Peyer's patch (tissue), 4 donors: Measurements from ENCODE around the gene IGF2R. TPM values are rescaled to one million over a fixed set of nuclear protein-coding genes. Genes with fewer than 3 reads are reported as not detected.
"Not testable (repeated sequence)": the region's sequence is repeated elsewhere in the genome, so short reads cannot be mapped to it uniquely, and the experiment has no call there.

ENCODE experiments used
- DNase-seq, 3 donors: peaks; one replicate each; pipeline ENCODE4 v3.0.0-alpha.2; 2017 to 2019
- H3K27ac ChIP-seq, 4 donors: fragments of 200-600 bp; sonication (generic); one replicate each; pipeline ENCODE4 v1.5.1; 2016 to 2019
- H3K27me3 ChIP-seq, 2 donors: fragments of 200-600 bp; sonication (generic); one replicate each; pipeline ENCODE4 v1.5.1; 2019
- H3K36me3 ChIP-seq, 3 donors: fragments of 200-600 bp; sonication (generic); one replicate each; pipeline ENCODE4 v1.5.1; 2016 to 2019
- H3K4me1 ChIP-seq, 4 donors: fragments of 200-600 bp; sonication (generic); one replicate each; pipeline ENCODE4 v1.5.1; 2016 to 2019
- H3K4me3 ChIP-seq, 4 donors: fragments of 200-600 bp; sonication (generic); 1 replicate in 3 of 4; 2 replicates in 1 of 4; pipeline ENCODE4 v1.5.1; 2016 to 2019; ENCODE audit warnings: mild to moderate bottlenecking in 1 of 4
- H3K9me3 ChIP-seq, 4 donors: fragments of 200-600 bp; sonication (generic); one replicate each; pipeline ENCODE4 v1.5.1; 2016 to 2019; ENCODE audit warnings: mild to moderate bottlenecking in 1 of 4
- CTCF ChIP-seq, 6 experiments: fragments of 450-650 bp in 4 of 6; fragments of 200-600 bp in 2 of 6; sonication (generic) in 1 of 6; IDR thresholded peaks; one replicate each; pipeline ENCODE4 v1.5.1; 2017 to 2019; ENCODE audit warnings: antibody characterized with exemption in 6 of 6, mild to moderate bottlenecking in 3 of 6, moderate library complexity in 1 of 6
- POLR2A ChIP-seq, 2 donors: fragments of 450-650 bp; IDR thresholded peaks; one replicate each; pipeline ENCODE4 v1.5.1; 2017; ENCODE audit warnings: antibody characterized with exemption in 2 of 2, mild to moderate bottlenecking in 2 of 2, moderate library complexity in 2 of 2
- total RNA-seq, 4 donors: library from RNA; depleted of rRNA; stranded (reverse); fragments of >200 nt; gene quantifications; one replicate each; pipeline ENCODE4 v1.1.0, GENCODE V29; 2016

Gene IGF2R
- total RNA-seq, 4 donors from 2014 or later: 48.7 to 86.5 (median 82.3) TPM

GRCh38 chr6:160121981-160122380 is 153.1 kb downstream of the IGF2R start:
- no peak overlapping the region for H3K27ac ChIP-seq
- no peaks in the 10 kb centered on the region for H3K36me3 ChIP-seq
- no peaks in the 10 kb centered on the region for H3K9me3 ChIP-seq
- no peaks in the 10 kb centered on the region for H3K27me3 ChIP-seq
- no peak overlapping the region for H3K4me3 ChIP-seq
- no peak for DNase-seq
- no peak for TF ChIP-seq POLR2A (IDR thresholded peaks at IDR 0.05)
- H3K4me1 ChIP-seq: no peaks in the 10 kb centered on the region

GRCh38 chr6:160122744-160123143 is 153.9 kb downstream of the IGF2R start:
- Histone ChIP-seq H3K27me3 (no peaks in the 10 kb centered on the region), H3K4me3 (peak overlapping the region in 1 of 4 donors; percentile 8), H3K36me3 (no peaks in the 10 kb centered on the region), H3K4me1 (no peaks in the 10 kb centered on the region), H3K27ac (no peak overlapping the region), H3K9me3 (no peaks in the 10 kb centered on the region)
- DNase-seq: no peak
- TF ChIP-seq CTCF (IDR thresholded peaks at IDR 0.05) (no peak), POLR2A (IDR thresholded peaks at IDR 0.05) (no peak)

- no peaks in the 10 kb centered on the region for H3K9me3 ChIP-seq
- no peaks in the 10 kb centered on the region for H3K4me1 ChIP-seq
- H3K36me3 ChIP-seq: no peaks in the 10 kb centered on the region
- TF ChIP-seq CTCF (IDR thresholded peaks at IDR 0.05) (no peak), POLR2A (IDR thresholded peaks at IDR 0.05) (no peak)
- H3K27ac ChIP-seq: no peak overlapping the region
- H3K27me3 ChIP-seq: no peaks in the 10 kb centered on the region
- no peak overlapping the region for H3K4me3 ChIP-seq
- DNase-seq: no peak
Measured at GRCh38 chr6:160124007-160124406, 155.1 kb downstream of the IGF2R start.

DNA sequence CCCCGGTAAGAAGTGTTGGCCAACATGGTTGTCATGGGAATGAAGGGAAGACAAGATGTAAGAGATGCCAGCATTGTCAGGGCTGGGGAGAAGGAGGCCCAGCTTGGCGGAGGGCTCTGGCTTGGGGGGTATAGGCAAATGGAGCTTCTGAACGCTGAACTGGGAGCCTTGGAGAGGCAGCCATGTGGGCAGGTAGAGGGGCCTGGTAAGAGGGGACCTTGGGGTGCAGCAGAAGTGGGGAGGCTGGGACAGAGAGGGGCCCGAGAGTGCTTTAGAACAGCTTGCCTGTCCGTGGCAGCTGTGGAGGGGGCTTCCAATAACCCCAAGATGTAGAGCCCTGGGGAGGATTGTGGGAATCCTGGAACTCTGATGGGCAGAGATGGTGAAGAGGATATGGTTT is 155.7 kb downstream of the IGF2R start:
- Histone ChIP-seq H3K27ac (no peak overlapping the region), H3K9me3 (no peaks in the 10 kb centered on the region), H3K27me3 (no peaks in the 10 kb centered on the region), H3K36me3 (no peaks in the 10 kb centered on the region), H3K4me3 (no peak overlapping the region), H3K4me1 (no peaks in the 10 kb centered on the region)
- DNase-seq: peak in 1 of 3 donors; percentile 26
- TF ChIP-seq CTCF (IDR thresholded peaks at IDR 0.05) (no peak), POLR2A (IDR thresholded peaks at IDR 0.05) (no peak)

DNA sequence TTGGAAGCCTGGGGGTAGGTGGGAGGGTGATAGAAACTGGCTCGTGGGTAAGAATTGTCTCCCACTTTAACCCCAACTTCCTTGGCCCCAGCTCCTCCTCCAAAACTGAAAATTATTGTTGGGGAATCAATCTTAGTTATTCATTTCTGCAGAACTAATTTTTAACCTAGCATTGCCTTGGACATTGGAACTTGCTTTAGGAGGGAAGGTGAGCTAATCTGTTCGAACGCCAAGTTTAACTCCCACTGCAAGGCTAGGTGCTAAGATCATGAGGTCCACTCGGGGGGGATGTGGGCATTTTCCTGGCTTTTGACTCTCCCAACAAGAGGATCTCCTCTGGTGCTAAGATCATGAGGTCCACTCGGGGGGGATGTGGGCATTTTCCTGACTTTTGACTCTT is 156.2 kb downstream of the IGF2R start:
- H3K36me3 ChIP-seq, H3K27ac ChIP-seq, H3K9me3 ChIP-seq, H3K4me3 ChIP-seq, H3K27me3 ChIP-seq, H3K4me1 ChIP-seq: not testable (repeated sequence)
- peak in 1 of 3 donors; percentile 5 for DNase-seq

GRCh38 chr6:160127270-160128124 is 158.6 kb downstream of the IGF2R start:
- Histone ChIP-seq H3K36me3 (no peaks in the 10 kb centered on the region), H3K27me3 (no peaks in the 10 kb centered on the region), H3K4me3 (no peak overlapping the region), H3K27ac (no peak overlapping the region), H3K9me3 (no peaks in the 10 kb centered on the region), H3K4me1 (no peaks in the 10 kb centered on the region)
- peak in 1 of 3 donors; percentile 20 for DNase-seq
- TF ChIP-seq CTCF (IDR thresholded peaks at IDR 0.05) (no peak), POLR2A (IDR thresholded peaks at IDR 0.05) (no peak)
